HFFc6 (cell line): ENCODE measurements around the gene IL2. TPM values are rescaled to one million over a fixed set of nuclear protein-coding genes. Genes with fewer than 3 reads are reported as not detected.

Source experiments
- DNase-seq: peaks from one replicate; pipeline ENCODE4 v3.0.0-alpha.2; 2018
- H3K27ac Mint-ChIP-seq: 2 replicates; pipeline ENCODE4 v1.8.0; 2020; ENCODE audit warnings: mild to moderate bottlenecking, mixed read lengths
- H3K27me3 Mint-ChIP-seq: 2 replicates; pipeline ENCODE4 v1.8.0; 2021; ENCODE audit warnings: mild to moderate bottlenecking, moderate library complexity, mixed read lengths; ENCODE audit not compliant: insufficient read depth
- H3K36me3 Mint-ChIP-seq: 2 replicates; pipeline ENCODE4 v1.8.0; 2021; ENCODE audit warnings: low read depth, mixed read lengths
- H3K4me1 Mint-ChIP-seq: 2 replicates; pipeline ENCODE4 v1.8.0; 2020; ENCODE audit warnings: low read depth, mixed read lengths
- H3K4me3 Mint-ChIP-seq: 2 replicates; pipeline ENCODE4 v1.8.0; 2020; ENCODE audit warnings: mild to moderate bottlenecking, moderate library complexity, mixed read lengths
- H3K9me3 Mint-ChIP-seq: 2 replicates; pipeline ENCODE4 v1.8.0; 2020; ENCODE audit warnings: mild to moderate bottlenecking, mixed read lengths
- CTCF ChIP-seq: fragments of 200-600 bp; sonication (generic); IDR thresholded peaks from 2 replicates; pipeline ENCODE4 v1.5.0; 2021; ENCODE audit warnings: antibody characterized with exemption, mild to moderate bottlenecking
- total RNA-seq, 6 experiments: library from RNA; stranded (reverse); fragmentation: NEBNext Ultra II Directional; extraction: Animal tissue kit (Norgen Biotek cat#: 25700); gene quantifications; 2 replicates in 1 of 6; 3 replicates in 5 of 6; pipeline ENCODE4 v1.2.3, GENCODE V29; 2021

Gene IL2
- total RNA-seq, 6 experiments from 2014 or later, result not detected

DNA sequence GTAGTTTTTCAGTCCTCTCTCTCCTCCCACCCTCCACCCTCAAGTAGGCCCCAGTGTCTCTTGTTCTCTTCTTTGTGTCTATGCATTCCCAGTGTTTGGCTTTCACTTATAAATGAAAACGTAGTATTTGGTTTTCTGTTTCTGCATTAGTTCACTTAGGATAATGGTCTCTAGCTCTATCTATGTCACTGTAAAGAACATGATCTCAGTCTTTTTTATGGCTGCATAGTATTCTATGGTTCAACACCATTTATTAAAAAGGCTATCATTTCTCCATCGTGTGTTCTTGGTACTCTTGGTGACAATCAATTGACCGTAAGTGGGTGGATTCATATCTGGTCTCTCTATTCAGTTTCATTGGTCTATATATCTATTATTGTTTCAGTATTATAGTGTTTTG is 18.7 kb upstream of the IL2 start:
- Mint-ChIP-seq H3K36me3 (no peaks in the 10 kb centered on the region), H3K27me3 (peaks cover 6% of the 10 kb centered on the region; the same call in 1 of the 2 replicates), H3K4me3 (no peak overlapping the region), H3K9me3 (no peaks in the 10 kb centered on the region), H3K27ac (no peak overlapping the region), H3K4me1 (no peaks in the 10 kb centered on the region)
- TF ChIP-seq CTCF, result no peak
- no peak for DNase-seq

DNA sequence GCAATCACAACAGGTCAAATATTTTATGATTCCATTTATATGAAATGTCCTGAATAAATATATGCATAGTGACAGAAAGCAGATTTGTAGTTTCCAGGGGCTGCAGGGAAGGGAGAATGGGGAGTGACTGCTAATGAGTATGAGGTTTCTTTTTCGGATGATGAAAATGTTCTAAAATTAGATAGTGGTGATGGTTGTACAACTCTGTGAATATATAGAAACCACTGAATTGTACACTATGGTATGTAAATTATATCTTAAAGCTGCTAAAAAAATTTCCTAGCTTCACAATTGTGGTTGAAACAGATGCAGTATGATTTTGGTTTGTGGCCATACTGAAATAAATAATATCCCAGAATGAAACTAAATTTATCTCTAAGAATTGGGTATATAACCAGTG is 12.9 kb upstream of the IL2 start:
- Mint-ChIP-seq H3K27me3 (0 out of 2 replicates have a peak, but pooled peaks cover 1% of the 10 kb centered on the region), H3K27ac (no peak overlapping the region), H3K36me3 (no peaks in the 10 kb centered on the region), H3K4me1 (no peaks in the 10 kb centered on the region), H3K9me3 (no peaks in the 10 kb centered on the region), H3K4me3 (no peak overlapping the region)
- no peak for TF ChIP-seq CTCF
- no peak for DNase-seq

- H3K36me3 Mint-ChIP-seq, result no peaks in the 10 kb centered on the region
- peaks cover 8% of the 10 kb centered on the region for H3K27me3 Mint-ChIP-seq
- H3K4me1 Mint-ChIP-seq, result peaks cover 10% of the 10 kb centered on the region
- no peak for TF ChIP-seq CTCF
- peak; percentile 0 for DNase-seq
- H3K4me3 Mint-ChIP-seq, result peak overlapping the region; percentile 82
- H3K27ac Mint-ChIP-seq, result no peak overlapping the region
- H3K9me3 Mint-ChIP-seq, result no peaks in the 10 kb centered on the region
These were observed 2.1 kb upstream of the IL2 start for GRCh38 chr4:122458625-122459024.

DNA sequence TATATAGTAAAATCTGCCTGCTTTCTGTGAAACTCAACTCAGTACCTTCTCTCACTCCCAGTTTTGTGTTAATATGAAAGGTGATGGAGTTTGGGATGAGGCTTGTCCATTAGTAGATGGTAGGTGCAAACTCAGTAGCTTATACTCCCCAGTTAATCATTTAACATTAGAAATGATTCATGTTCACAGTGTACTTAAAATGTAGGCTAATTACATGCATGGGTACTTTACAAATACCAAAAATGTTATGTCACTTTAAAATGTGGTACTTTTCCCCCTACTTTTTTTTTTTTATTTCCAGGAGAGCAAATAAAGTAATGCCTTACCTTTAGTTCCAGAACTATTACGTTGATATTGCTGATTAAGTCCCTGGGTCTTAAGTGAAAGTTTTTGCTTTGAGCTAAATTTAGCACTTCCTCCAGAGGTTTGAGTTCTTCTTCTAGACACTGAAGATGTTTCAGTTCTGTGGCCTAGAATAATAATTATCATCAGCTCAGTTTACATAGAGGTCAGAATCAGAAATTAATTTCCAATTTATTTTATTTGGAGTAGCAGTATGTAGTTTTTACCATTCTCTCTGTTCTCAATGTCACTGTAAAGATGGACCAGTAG is 3.0 kb downstream of the IL2 start:
- no peak for DNase-seq
- Mint-ChIP-seq H3K4me3 (no peak overlapping the region), H3K4me1 (peaks cover 2% of the 10 kb centered on the region; the same call in 1 of the 2 replicates), H3K27ac (no peak overlapping the region), H3K36me3 (no peaks in the 10 kb centered on the region), H3K27me3 (peaks cover 4% of the 10 kb centered on the region; the same call in 1 of the 2 replicates), H3K9me3 (no peaks in the 10 kb centered on the region)
- TF ChIP-seq CTCF, result no peak

DNA sequence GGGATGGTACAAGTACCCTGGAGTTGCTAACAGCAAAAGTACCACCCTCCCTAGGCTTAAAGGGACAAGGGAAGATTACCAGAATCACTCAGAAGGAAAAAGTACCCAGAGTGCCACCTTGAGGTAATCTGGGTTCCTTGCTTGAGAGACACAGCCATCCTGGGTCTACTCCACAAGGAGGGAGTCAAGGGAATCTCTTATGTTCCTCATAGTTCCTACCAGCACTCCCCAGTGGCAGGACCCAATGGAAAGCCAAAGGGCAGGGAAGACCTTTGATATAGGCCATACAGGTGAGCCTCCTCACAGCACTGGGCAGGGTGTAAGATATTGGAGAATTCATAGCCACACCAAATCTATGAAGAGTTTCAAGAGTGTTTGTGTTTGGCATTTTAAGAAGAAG is 5.7 kb downstream of the IL2 start:
- Mint-ChIP-seq H3K27ac (no peak overlapping the region), H3K36me3 (no peaks in the 10 kb centered on the region), H3K9me3 (no peaks in the 10 kb centered on the region), H3K4me1 (no peaks in the 10 kb centered on the region), H3K4me3 (no peak overlapping the region), H3K27me3 (peaks cover 4% of the 10 kb centered on the region; the same call in 1 of the 2 replicates)
- DNase-seq, result peak; percentile 46
- TF ChIP-seq CTCF, result peak; percentile 58; the same call in 1 of the 2 replicates
